LNCaP clone FGC (cell line): ENCODE data around the gene DNAH2.
A peak's percentile ranks its signal among the peaks of the same experiment; 100 is the strongest.

Source experiments
- DNase-seq: peaks from one replicate; pipeline ENCODE4 v3.0.0-alpha.2; 2011; ENCODE audit warnings: low read depth
- H3K4me3 ChIP-seq: 2 replicates; pipeline ENCODE4 v1.5.1; 2011; ENCODE audit warnings: mild to moderate bottlenecking, low read depth, low read length, control low read depth
- CTCF ChIP-seq: IDR thresholded peaks from 2 replicates; pipeline ENCODE4 v1.5.1; 2012; ENCODE audit warnings: mild to moderate bottlenecking; ENCODE audit not compliant: control insufficient read depth, insufficient read depth; ENCODE audit errors: extremely low read depth

DNAH2 gene

DNA sequence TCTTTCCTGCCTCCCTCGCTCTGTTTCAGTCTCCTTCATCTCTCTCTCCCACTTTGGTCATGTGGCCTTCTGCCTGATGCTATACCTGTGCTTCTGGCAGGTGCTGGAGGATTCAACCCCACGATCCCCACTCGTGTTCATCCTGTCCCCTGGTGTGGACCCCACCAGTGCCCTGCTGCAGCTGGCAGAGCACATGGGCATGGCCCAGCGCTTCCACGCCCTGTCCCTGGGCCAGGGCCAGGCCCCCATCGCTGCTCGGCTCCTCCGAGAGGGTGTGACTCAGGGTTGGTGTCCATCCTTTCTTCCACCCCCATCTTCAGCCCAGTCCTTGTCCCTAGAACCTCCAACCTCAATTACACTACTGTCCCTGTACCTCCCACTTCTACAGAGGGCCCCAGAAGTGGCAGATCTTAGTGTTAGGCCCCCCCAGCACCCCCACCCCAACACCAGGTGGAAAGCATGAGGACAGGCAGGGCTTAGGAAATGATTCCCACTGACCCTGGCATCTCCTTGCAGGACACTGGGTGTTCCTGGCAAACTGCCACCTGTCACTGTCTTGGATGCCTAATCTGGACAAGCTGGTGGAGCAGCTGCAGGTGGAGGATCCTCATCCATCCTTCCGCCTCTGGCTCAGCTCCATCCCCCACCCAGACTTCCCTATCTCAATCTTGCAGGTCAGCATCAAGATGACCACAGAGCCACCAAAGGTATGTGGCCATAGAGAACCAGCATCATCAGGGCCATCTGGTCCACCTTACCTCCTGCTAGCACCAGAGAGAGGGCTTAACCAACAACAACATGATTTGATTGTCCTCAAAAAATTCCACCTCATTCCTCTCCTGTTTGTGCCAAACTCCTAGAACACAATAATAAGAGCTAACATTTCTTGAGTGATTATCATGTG is 106.7 kb downstream of the DNAH2 start:
- no peak for TF ChIP-seq CTCF
- DNase-seq: no peak
- no peak overlapping the region for H3K4me3 ChIP-seq

- no peak overlapping the region for H3K4me3 ChIP-seq
- DNase-seq: no peak
Measured at GRCh38 chr17:7825206-7825990, 107.9 kb downstream of the DNAH2 start.

DNA sequence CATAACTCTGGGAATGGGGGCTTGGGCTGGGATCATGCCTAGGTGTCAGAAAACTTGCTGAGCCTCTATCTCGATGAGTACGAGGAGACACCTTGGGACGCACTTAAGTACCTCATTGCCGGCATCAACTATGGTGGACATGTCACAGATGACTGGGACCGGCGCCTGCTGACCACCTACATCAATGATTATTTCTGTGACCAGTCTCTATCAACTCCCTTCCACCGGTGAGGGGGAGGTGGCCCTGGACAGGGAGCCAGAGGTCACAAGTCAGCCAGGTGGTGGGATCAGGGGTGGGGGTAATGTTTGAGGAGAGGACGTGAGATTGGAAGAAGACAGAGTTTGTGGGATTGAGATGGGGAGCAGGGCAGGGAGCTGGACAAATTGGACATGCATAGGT is 113.1 kb downstream of the DNAH2 start:
- no peak for TF ChIP-seq CTCF
- H3K4me3 ChIP-seq: no peak overlapping the region
- no peak for DNase-seq

More at GRCh38 chr17:7825206-7825990, 107.9 kb downstream of the DNAH2 start:
- TF ChIP-seq CTCF: peak; percentile 39; the same call in 1 of the 2 replicates

DNA sequence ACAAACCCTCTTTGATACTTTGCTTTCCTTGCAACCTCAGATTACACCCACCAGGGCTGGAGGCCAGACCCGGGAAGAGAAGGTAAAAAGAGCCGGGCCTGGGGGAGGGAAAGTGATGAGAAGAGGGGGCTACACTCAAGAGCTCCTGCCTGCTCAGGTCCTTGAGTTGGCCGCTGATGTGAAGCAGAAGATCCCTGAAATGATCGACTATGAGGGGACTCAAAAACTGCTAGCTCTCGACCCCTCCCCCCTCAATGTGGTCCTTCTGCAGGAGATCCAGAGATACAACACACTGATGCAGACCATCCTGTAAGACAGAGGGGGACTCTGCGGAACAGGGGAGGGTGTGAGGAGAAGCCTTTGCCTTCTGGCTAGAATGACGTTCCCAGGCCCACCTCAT is 113.7 kb downstream of the DNAH2 start:
- H3K4me3 ChIP-seq: no peak overlapping the region
- DNase-seq: no peak
- no peak for TF ChIP-seq CTCF

GRCh38 chr17:7832431-7832830 is 114.9 kb downstream of the DNAH2 start:
- DNase-seq: no peak
- no peak for TF ChIP-seq CTCF
- H3K4me3 ChIP-seq: no peak overlapping the region

DNA sequence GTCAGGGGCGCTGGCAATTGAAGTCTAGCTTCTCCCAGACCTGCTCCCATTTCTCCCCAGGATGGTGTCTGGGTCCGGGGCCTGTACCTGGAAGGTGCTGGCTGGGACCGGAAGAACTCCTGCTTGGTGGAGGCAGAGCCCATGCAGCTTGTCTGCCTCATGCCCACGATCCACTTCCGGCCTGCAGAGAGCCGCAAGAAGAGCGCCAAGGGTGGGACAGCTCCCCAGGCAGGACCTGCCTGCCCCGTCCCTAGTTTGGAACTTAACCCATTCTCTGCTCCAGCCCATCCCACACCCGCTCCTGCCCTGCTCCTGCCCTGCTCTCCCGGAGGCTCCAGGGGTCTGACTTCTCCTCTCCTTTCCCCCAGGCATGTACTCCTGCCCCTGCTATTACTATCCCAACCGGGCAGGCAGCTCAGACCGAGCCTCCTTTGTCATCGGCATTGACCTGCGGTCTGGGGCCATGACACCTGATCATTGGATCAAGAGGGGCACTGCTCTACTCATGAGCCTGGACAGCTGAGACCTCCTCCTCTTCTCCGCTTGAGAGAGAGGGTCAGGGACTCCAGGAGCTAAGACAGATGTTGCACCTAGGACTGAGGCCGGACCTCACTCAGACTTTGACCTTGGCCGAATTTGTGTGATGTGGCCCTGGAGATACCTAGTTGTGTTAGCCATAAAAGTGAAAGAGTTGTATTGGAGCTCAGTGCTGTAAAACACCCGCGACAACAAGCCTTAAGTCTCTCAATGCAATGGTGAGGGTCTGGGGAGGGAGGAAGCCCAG is 115.7 kb downstream of the DNAH2 start:
- H3K4me3 ChIP-seq: peak overlapping the region; percentile 62
- DNase-seq: no peak

More for the DNA sequence above, 115.7 kb downstream of the DNAH2 start:
- no peak for TF ChIP-seq CTCF
